LNCAP (cell line): ENCODE results near the gene BTG1.

Experiments
- TF ChIP-seq, protein P1 (sequence below): fragments of 450-650 bp; IDR thresholded peaks from 2 replicates; pipeline ENCODE4 v1.5.1; 2017; ENCODE audit warnings: mild to moderate bottlenecking

BTG1 gene, protein sequence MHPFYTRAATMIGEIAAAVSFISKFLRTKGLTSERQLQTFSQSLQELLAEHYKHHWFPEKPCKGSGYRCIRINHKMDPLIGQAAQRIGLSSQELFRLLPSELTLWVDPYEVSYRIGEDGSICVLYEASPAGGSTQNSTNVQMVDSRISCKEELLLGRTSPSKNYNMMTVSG

DNA sequence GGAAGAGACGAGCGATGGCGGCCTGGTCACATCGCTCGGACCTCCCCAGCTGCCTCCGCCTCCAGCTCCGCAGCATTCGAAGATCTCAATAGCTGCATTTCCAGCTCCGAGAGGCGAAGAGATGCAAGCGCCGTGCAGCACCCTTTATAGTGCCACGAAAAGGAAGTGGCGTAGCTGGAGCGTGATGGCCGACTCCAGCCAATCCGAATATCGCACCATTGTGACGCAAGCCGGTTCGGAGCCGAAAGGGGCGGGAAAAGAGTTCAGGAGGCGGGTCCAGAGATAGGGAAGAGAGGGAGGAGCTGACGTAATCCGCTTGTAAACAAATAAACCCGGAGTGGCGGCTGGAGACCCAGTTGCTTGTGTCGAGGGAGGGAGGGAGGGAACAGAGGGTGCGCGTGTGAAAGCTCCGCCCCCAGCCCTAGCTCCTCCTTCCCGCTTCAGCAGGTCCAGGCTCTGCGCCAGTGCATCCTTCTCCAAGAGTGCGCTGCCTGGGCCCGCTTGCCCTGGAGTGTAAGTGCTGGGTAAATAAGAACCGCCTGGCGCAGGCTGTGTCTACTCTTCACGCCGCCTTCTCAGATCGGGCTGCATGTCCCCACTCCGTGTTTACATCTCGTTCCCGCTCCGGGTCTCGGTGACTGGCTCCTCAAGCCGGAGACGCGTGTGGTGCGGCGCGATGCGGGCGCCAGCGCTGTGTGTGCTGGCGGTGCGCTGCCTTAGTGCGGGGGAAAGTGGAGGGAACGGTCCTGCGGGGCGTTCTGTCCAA, at the start of gene BTG1:
Gene BTG1, minus strand, starts transcription at position 116 of the 766 bp plus-strand sequence. CDS start 311 bp downstream, outside the sequence.
- TF ChIP-seq, protein P1, sequence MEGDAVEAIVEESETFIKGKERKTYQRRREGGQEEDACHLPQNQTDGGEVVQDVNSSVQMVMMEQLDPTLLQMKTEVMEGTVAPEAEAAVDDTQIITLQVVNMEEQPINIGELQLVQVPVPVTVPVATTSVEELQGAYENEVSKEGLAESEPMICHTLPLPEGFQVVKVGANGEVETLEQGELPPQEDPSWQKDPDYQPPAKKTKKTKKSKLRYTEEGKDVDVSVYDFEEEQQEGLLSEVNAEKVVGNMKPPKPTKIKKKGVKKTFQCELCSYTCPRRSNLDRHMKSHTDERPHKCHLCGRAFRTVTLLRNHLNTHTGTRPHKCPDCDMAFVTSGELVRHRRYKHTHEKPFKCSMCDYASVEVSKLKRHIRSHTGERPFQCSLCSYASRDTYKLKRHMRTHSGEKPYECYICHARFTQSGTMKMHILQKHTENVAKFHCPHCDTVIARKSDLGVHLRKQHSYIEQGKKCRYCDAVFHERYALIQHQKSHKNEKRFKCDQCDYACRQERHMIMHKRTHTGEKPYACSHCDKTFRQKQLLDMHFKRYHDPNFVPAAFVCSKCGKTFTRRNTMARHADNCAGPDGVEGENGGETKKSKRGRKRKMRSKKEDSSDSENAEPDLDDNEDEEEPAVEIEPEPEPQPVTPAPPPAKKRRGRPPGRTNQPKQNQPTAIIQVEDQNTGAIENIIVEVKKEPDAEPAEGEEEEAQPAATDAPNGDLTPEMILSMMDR = no peak

DNA sequence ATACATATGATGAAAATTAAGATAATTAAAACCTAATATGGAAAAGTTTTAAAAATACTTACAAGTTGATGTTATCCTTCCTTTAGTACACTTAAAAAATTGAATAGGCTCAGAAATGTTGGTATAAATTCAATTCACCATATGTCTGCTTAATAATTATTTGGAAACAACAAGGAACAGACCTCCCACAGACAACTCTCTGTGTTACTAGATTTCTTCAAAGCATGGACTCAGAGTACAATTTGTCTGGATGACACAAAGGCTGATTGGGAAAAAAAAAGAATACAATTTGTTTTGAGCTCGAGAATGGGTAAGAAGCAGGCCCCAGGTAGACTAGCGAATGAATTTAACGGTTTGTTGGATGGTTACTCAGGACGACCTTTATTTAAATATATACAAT, 48.9 kb upstream of the BTG1 start:
- TF ChIP-seq, protein P1 = no peak

DNA sequence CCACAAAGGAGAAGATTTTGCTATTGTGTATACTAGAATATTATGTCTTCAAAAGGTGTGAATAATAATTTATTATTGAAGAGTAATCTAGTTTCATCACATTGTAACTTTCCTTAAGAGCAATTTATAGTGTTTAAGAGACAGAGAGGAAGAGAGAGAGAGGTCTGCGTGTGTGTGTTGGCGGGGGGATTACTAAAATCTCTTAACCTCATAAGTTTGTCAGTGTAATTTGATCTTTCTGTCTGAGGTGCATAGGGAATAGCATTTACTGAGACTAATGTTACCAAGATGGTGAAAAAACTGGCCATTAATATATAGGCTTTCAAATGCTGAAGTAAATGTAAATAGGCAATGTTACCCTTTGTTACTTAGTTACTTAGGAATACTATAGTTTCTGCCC, 48.2 kb upstream of the BTG1 start:
- TF ChIP-seq, protein P1 = no peak

DNA sequence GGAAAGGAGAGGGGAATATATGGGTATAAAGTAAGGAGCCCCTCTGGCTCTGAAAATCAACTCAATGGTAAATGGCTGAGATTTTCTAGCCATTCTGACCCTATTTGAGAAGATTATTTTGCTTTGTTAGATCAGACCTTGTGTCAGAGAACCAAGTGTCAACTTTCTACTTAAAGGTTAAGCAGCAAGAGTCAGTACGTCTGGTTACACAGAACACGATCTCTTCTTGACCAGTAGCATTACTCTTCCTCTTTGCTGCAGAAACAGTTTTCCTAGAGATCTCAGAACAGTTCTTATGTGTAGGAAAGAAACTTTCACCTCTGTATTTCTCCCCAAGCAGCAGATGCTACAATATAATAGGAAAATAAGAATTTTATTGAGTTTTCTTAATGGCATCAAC, 47.4 kb upstream of the BTG1 start:
- TF ChIP-seq, protein P1 = no peak

DNA sequence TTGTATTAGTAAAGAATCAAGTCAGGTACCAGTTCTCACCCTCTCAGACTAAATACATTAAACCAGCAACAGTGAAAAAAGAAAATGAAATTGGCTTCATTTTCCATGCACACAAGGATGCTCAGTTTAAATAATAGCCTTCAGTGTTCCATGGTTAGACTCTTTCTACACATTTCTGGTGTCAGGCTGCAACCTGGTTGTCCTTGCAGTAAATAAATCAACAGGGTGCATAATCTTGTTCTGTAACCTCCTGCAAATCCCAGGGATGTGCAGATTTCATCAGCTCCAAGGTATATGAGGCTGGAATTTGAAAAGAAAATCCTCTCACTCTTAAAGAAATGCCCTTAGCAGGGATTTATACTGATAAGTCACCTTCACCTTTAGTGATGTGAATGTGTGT, 46.7 kb upstream of the BTG1 start:
- TF ChIP-seq, protein P1 = no peak

DNA sequence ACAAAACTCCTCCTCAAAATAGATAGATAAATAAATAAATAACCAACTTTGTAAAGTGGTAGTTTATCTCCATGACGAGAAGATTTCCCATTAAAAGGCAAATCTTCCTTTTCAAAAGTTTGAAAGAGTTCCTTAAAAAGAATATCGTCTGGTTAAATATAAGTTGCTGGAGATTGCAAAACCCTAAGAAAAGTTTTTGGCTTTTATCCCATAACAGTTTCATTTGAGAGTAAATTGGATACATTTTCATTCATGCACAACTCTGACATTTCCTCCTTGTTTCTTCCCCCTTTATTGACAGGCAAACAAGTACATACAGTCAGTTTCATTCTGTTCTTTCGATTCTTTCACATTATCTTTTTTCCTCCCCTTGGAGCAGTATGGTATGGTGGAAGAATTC, 45.4 kb upstream of the BTG1 start:
- TF ChIP-seq, protein P1 = no peak

DNA sequence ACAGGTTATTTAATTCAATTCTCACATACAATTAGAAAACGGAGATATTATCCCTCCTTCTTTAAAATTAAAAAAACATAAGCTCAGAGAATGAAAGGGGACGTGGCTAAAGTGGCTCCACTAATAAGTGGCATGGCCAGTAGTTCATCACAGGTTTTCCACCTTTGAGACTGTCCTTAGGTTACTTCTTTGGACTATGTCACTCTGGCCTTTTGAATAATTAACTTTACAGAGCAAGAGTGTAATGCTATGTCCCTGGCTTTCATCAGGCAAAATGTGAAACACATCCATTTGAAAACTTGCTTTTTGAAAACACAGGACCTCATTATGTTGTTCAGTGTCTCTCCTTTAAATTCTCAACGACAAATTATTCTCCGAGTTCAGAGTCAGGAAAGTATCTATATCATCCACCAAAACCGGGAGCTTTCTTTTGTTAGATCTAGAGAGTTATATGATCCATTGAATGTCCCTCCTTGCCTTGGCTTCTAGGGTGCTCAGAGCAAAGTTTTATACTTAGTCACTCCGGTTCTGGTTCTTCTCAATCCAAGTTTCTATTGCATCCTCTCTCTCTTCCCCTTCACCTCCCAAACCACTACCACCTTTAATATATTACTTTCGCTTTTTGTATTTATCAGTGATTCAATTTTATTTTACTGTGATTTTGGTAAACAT, 43.0 kb upstream of the BTG1 start:
- TF ChIP-seq, protein P1 = no peak
